LoVo (cell line): ENCODE measurements around the gene MTMR8.

Experiments
- DNase-seq: peaks from one replicate; pipeline ENCODE4 v3.0.0-alpha.2; 2016; ENCODE audit warnings: low spot score

The MTMR8 gene

GRCh38 chrX:64306712-64307111 is 88.5 kb downstream of the MTMR8 start:
- no peak for DNase-seq

- DNase-seq = no peak
Measured at GRCh38 chrX:64291123-64291522, 104.1 kb downstream of the MTMR8 start.

- DNase-seq = no peak
Measured at GRCh38 chrX:64265265-64265664, 130.0 kb downstream of the MTMR8 start.

GRCh38 chrX:64230123-64230970 is 164.9 kb downstream of the MTMR8 start, which contains the start of gene ASB12:
Gene ASB12 (minus strand): TSS chrX:64230607. CDS start chrX:64225650, 4,957 bp downstream.
- DNase-seq = no peak

GRCh38 chrX:64229154-64229553 is 166.1 kb downstream of the MTMR8 start:
- no peak for DNase-seq
